Ishikawa (cell line): ENCODE results near the gene CLIP4.

Source experiments
- CEBPB ChIP-seq: IDR thresholded peaks from 2 replicates; pipeline ENCODE4 v1.6.1; 2012
- CREB1 ChIP-seq: IDR thresholded peaks from 2 replicates; pipeline ENCODE4 v1.6.1; 2012; ENCODE audit warnings: low read depth
- EGR1 ChIP-seq: IDR thresholded peaks from 2 replicates; pipeline ENCODE4 v1.6.1; 2012
- EP300 ChIP-seq: IDR thresholded peaks from 2 replicates; pipeline ENCODE4 v1.6.1; 2012; ENCODE audit warnings: borderline replicate concordance
- FOXM1 ChIP-seq: IDR thresholded peaks from 2 replicates; pipeline ENCODE4 v1.6.1; 2012; ENCODE audit warnings: low read depth, borderline replicate concordance
- MAX ChIP-seq: IDR thresholded peaks from 2 replicates; pipeline ENCODE4 v1.6.1; 2012
- NFIC ChIP-seq: IDR thresholded peaks from 2 replicates; pipeline ENCODE4 v1.6.1; 2012
- RAD21 ChIP-seq: IDR thresholded peaks from 2 replicates; pipeline ENCODE4 v1.6.1; 2012; ENCODE audit warnings: low read depth
- REST ChIP-seq: IDR thresholded peaks from 2 replicates; pipeline ENCODE4 v1.6.1; 2012; ENCODE audit warnings: low read depth, mild to moderate bottlenecking
- TAF1 ChIP-seq: IDR thresholded peaks from 2 replicates; pipeline ENCODE4 v1.6.1; 2012; ENCODE audit warnings: low read depth, mild to moderate bottlenecking
- TCF12 ChIP-seq: IDR thresholded peaks from 2 replicates; pipeline ENCODE4 v1.6.1; 2012; ENCODE audit warnings: low read depth
- TEAD4 ChIP-seq: IDR thresholded peaks from 2 replicates; pipeline ENCODE4 v1.6.1; 2012
- USF1 ChIP-seq: IDR thresholded peaks from 2 replicates; pipeline ENCODE4 v1.6.1; 2012
- YY1 ChIP-seq: IDR thresholded peaks from 2 replicates; pipeline ENCODE4 v1.6.1; 2012; ENCODE audit warnings: low read depth
- ZBTB7A ChIP-seq: IDR thresholded peaks from 2 replicates; pipeline ENCODE4 v1.6.1; 2012; ENCODE audit warnings: low read depth

CLIP4 gene

GRCh38 chr2:29100564-29100963 lies 14.7 kb upstream of the CLIP4 start:
- TF ChIP-seq EP300, result no peak
- no peak for TF ChIP-seq CREB1
- no peak for TF ChIP-seq MAX

GRCh38 chr2:29104688-29105087 lies 10.5 kb upstream of the CLIP4 start:
- TF ChIP-seq TAF1 (no peak), NFIC (peak; percentile 61), REST (peak; percentile 80)

- TF ChIP-seq EGR1, result no peak
- TF ChIP-seq FOXM1, result no peak
- TF ChIP-seq TEAD4, result no peak
- TF ChIP-seq NFIC, result no peak
- no peak for TF ChIP-seq CREB1
- no peak for TF ChIP-seq YY1
- no peak for TF ChIP-seq REST
- TF ChIP-seq TCF12, result no peak
- TF ChIP-seq ZBTB7A, result no peak
- no peak for TF ChIP-seq CEBPB
- TF ChIP-seq MAX, result no peak
- TF ChIP-seq USF1, result no peak
- no peak for TF ChIP-seq EP300
- TF ChIP-seq TAF1, result no peak
- no peak for TF ChIP-seq RAD21
These were observed 9.8 kb upstream of the CLIP4 start for GRCh38 chr2:29105375-29105774.

- TF ChIP-seq EP300 (no peak), FOXM1 (no peak), YY1 (no peak), TCF12 (no peak), TEAD4 (no peak), REST (no peak), MAX (no peak)
These were observed 9.0 kb upstream of the CLIP4 start for GRCh38 chr2:29106256-29106655.

GRCh38 chr2:29106980-29107388 lies 8.2 kb upstream of the CLIP4 start:
- TF ChIP-seq FOXM1, result no peak
- TF ChIP-seq ZBTB7A, result no peak
- 0 out of 2 replicates have a peak, but pooled peaks have one; percentile 27 for TF ChIP-seq TEAD4
- no peak for TF ChIP-seq EGR1
- no peak for TF ChIP-seq REST
- peak; percentile 38; the same call in 1 of the 2 replicates for TF ChIP-seq NFIC
- TF ChIP-seq CEBPB, result no peak
- peak; percentile 60; the same call in 1 of the 2 replicates for TF ChIP-seq EP300
- no peak for TF ChIP-seq TAF1
- TF ChIP-seq USF1, result no peak
- TF ChIP-seq TCF12, result 0 out of 2 replicates have a peak, but pooled peaks have one; percentile 25
- TF ChIP-seq MAX, result no peak
- TF ChIP-seq YY1, result no peak
- TF ChIP-seq RAD21, result no peak
- TF ChIP-seq CREB1, result no peak
